Panc1 (cell line): Measurements from ENCODE around the gene CYP26C1. TPM values are rescaled to one million over a fixed set of nuclear protein-coding genes. Genes with fewer than 3 reads are reported as not detected.

ENCODE experiments used
- ATAC-seq: fragments of 200-7000 bp; cut with Tn5 transposase; 2 replicates; pipeline ENCODE4 v1.9.1; 2020; ENCODE audit warnings: mild to moderate bottlenecking, moderate library complexity
- BruUV-seq: library from RNA; stranded (reverse); fragments of 400-500 nt; replicated peaks from 2 replicates; lab custom pipeline; 2021; lab: Mats Ljungman, UMichigan
- CTCF ChIA-PET: fragments of 300-600 bp; sonication (Branson Sonifier 250); formaldehyde crosslinking; loops from one replicate; lab custom pipeline; 2022; ENCODE audit warnings: antibody characterized with exemption; lab: Charles Lee
- POLR2A ChIA-PET: fragments of 300-600 bp; sonication (Branson Sonifier 250); formaldehyde crosslinking; loops from one replicate; lab custom pipeline; 2022; ENCODE audit warnings: antibody characterized with exemption; lab: Charles Lee
- DNase-seq: peaks from one replicate; pipeline ENCODE4 v3.0.0-alpha.2; 2010; ENCODE audit warnings: low read depth, low spot score
- H3K27ac ChIP-seq: 2 replicates; pipeline ENCODE4 v1.5.1; 2011; ENCODE audit warnings: mild to moderate bottlenecking, low read length, inconsistent platforms
- H3K27me3 ChIP-seq: fragments of 200-500 bp; sonication (Bioruptor generic); 2 replicates; pipeline ENCODE4 v1.6.0; 2014; ENCODE audit warnings: low read length, inconsistent platforms; ENCODE audit not compliant: control insufficient read depth, insufficient read depth
- H3K36me3 ChIP-seq: fragments of 200-500 bp; sonication (Bioruptor generic); 2 replicates; pipeline ENCODE4 v1.5.1; 2014; ENCODE audit warnings: inconsistent platforms, mild to moderate bottlenecking, low read length, moderate library complexity; ENCODE audit not compliant: control insufficient read depth, insufficient read depth
- H3K4me1 ChIP-seq: 2 replicates; pipeline ENCODE4 v1.5.1; 2011; ENCODE audit warnings: inconsistent platforms, mild to moderate bottlenecking, low read length, moderate library complexity; ENCODE audit not compliant: control insufficient read depth, insufficient read depth
- H3K4me3 ChIP-seq, 2 experiments: 2 replicates each; pipeline ENCODE4 v1.5.1; 2011 to 2012; ENCODE audit warnings: low read depth in 2 of 2, low read length in 2 of 2, mild to moderate bottlenecking in 2 of 2, inconsistent platforms in 1 of 2, moderate library complexity in 1 of 2
- H3K9me3 ChIP-seq: fragments of 200-500 bp; sonication (Bioruptor generic); 2 replicates; pipeline ENCODE4 v1.5.1; 2014; ENCODE audit warnings: low read depth, mild to moderate bottlenecking, inconsistent platforms, low read length, moderate library complexity; ENCODE audit not compliant: control insufficient read depth, insufficient read depth
- CTCF ChIP-seq: fragments of 450-650 bp; IDR thresholded peaks from 2 replicates; pipeline ENCODE4 v1.5.1; 2017; ENCODE audit warnings: mild to moderate bottlenecking
- POLR2AphosphoS5 ChIP-seq: IDR thresholded peaks from 2 replicates; pipeline ENCODE4 v1.6.1; 2012; ENCODE audit warnings: mild to moderate bottlenecking, low read depth, low read length, moderate library complexity
- SIN3A ChIP-seq: IDR thresholded peaks from 2 replicates; pipeline ENCODE4 v1.6.1; 2012; ENCODE audit warnings: low read depth, mild to moderate bottlenecking, low read length, moderate library complexity, borderline replicate concordance; ENCODE audit not compliant: insufficient read depth
- TCF7L2 ChIP-seq: IDR thresholded peaks from 2 replicates; pipeline ENCODE4 v1.6.1; 2011; ENCODE audit warnings: mild to moderate bottlenecking, low read depth, low read length, inconsistent platforms
- in situ Hi-C: cut with HindIII; loops from 2 replicates; pipeline ENCODE4 v1.10.0; 2016; ENCODE audit warnings: low sequenced_read_pairs, low pct_unique_long_range_greater_than_20kb
- intact Hi-C: fragments of 100-400 bp; cut with micrococcal nuclease; formaldehyde crosslinking; loops from one replicate; pipeline ENCODE4 v1.10.0; 2022; ENCODE audit not compliant: unreplicated experiment
- total RNA-seq: library from RNA; stranded (reverse); gene quantifications from one replicate; pipeline ENCODE4 v1.2.1, GENCODE V29; 2021; ENCODE audit not compliant: unreplicated experiment
- TF ChIP-seq, protein P1 (sequence below), 2 experiments: IDR thresholded peaks; 2 replicates each; pipeline ENCODE4 v1.6.1; 2011 to 2012; ENCODE audit warnings: low read depth in 2 of 2, control low read depth in 1 of 2, low read length in 1 of 2, mild to moderate bottlenecking in 1 of 2, moderate library complexity in 1 of 2; ENCODE audit not compliant: insufficient read depth in 1 of 2

The CYP26C1 gene
- total RNA-seq, 1 experiment from 2014 or later = 1.1 TPM

- peak; percentile 69 for ATAC-seq
- Histone ChIP-seq H3K27ac (peak overlapping the region; percentile 60), H3K27me3 (peaks cover 12% of the 10 kb centered on the region), H3K4me3 (peak overlapping the region; percentile 55 to 73), H3K4me1 (peaks cover 9% of the 10 kb centered on the region; the same call in 1 of the 2 replicates), H3K36me3 (0 out of 2 replicates have a peak, but pooled peaks cover 2% of the 10 kb centered on the region), H3K9me3 (no peaks in the 10 kb centered on the region)
- CTCF ChIA-PET = no interaction called here
- in situ Hi-C loops (no loop called here), intact Hi-C loops (no loop called here)
- DNase-seq = no peak
- POLR2A ChIA-PET = interaction anchor here (0.5 kb wide), 1 partner anchor 466 kb away, joined by 3 read pairs; no protein-coding TSS in a partner anchor
- no TSS peak for BruUV-seq
- TF ChIP-seq CTCF (no peak), SIN3A (no peak; the same call in 1 of the 2 replicates), POLR2AphosphoS5 (no peak), TCF7L2 (no peak; the same call in 1 of the 2 replicates)
- TF ChIP-seq, protein P1, sequence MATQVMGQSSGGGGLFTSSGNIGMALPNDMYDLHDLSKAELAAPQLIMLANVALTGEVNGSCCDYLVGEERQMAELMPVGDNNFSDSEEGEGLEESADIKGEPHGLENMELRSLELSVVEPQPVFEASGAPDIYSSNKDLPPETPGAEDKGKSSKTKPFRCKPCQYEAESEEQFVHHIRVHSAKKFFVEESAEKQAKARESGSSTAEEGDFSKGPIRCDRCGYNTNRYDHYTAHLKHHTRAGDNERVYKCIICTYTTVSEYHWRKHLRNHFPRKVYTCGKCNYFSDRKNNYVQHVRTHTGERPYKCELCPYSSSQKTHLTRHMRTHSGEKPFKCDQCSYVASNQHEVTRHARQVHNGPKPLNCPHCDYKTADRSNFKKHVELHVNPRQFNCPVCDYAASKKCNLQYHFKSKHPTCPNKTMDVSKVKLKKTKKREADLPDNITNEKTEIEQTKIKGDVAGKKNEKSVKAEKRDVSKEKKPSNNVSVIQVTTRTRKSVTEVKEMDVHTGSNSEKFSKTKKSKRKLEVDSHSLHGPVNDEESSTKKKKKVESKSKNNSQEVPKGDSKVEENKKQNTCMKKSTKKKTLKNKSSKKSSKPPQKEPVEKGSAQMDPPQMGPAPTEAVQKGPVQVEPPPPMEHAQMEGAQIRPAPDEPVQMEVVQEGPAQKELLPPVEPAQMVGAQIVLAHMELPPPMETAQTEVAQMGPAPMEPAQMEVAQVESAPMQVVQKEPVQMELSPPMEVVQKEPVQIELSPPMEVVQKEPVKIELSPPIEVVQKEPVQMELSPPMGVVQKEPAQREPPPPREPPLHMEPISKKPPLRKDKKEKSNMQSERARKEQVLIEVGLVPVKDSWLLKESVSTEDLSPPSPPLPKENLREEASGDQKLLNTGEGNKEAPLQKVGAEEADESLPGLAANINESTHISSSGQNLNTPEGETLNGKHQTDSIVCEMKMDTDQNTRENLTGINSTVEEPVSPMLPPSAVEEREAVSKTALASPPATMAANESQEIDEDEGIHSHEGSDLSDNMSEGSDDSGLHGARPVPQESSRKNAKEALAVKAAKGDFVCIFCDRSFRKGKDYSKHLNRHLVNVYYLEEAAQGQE (IDR thresholded peaks at IDR 0.05; ENCODE audit: insufficient read depth in 1 of 2, low read depth in 2 of 2, low read length in 1 of 2) = no peak
Measured at GRCh38 chr10:93061594-93062513, 1.3 kb downstream of the CYP26C1 start.

GRCh38 chr10:93062514-93063143 lies 2.0 kb downstream of the CYP26C1 start:
- peak; percentile 84 for ATAC-seq
- H3K9me3 ChIP-seq = no peaks in the 10 kb centered on the region
- CTCF ChIA-PET = interaction anchor here (0.6 kb wide), 1 partner anchor 408 kb away, joined by 5 read pairs; no protein-coding TSS in a partner anchor
- BruUV-seq = no TSS peak
- peaks cover 20% of the 10 kb centered on the region for H3K27me3 ChIP-seq
- peak overlapping the region; percentile 55 to 73 for H3K4me3 ChIP-seq
- H3K36me3 ChIP-seq = 0 out of 2 replicates have a peak, but pooled peaks cover 2% of the 10 kb centered on the region
- POLR2A ChIA-PET = no interaction called here
- no peak for TF ChIP-seq POLR2AphosphoS5
- TF ChIP-seq, protein P1 (IDR thresholded peaks at IDR 0.05; ENCODE audit: insufficient read depth in 1 of 2, low read depth in 2 of 2, low read length in 1 of 2) = 0 out of 4 replicates have a peak, but pooled peaks of 1 of the 2 experiments have one; percentile 34
- TF ChIP-seq TCF7L2 = no peak
- peak; percentile 98 for TF ChIP-seq CTCF
- 0 out of 2 replicates have a peak, but pooled peaks have one; percentile 30 for TF ChIP-seq SIN3A
- peaks cover 9% of the 10 kb centered on the region; the same call in 1 of the 2 replicates for H3K4me1 ChIP-seq
- intact Hi-C loops (no loop called here), in situ Hi-C loops (no loop called here)
- no peak for DNase-seq
- H3K27ac ChIP-seq = peak overlapping the region; percentile 60
